K562 (cell line): ENCODE results near the gene AGRN. TPM values are rescaled to one million over a fixed set of nuclear protein-coding genes. Genes with fewer than 3 reads are reported as not detected.

Experiments used
- AFF4 ChIP-seq: sonication (generic); formaldehyde crosslinking; IDR thresholded peaks from 2 replicates; pipeline ENCODE4 v1.8.0; 2023; ENCODE audit warnings: mild to moderate bottlenecking, missing genetic modification reagents
- CTCFL ChIP-seq: IDR thresholded peaks from 2 replicates; pipeline ENCODE4 v1.6.1; 2011; ENCODE audit warnings: borderline replicate concordance, low read depth, mild to moderate bottlenecking, moderate library complexity, low read length; ENCODE audit not compliant: insufficient read depth, poor library complexity, severe bottlenecking
- DDX20 ChIP-seq: fragments of 450-650 bp; IDR thresholded peaks from 2 replicates; pipeline ENCODE4 v1.6.1; 2016; ENCODE audit warnings: missing genetic modification characterization, low read depth, mild to moderate bottlenecking, missing compliant biosample characterization, moderate library complexity
- DIDO1 ChIP-seq: fragments of 450-650 bp; IDR thresholded peaks from 2 replicates; pipeline ENCODE4 v1.6.1; 2016; ENCODE audit warnings: low read depth, missing biosample characterization, missing genetic modification characterization
- DPF2 ChIP-seq: fragments of 450-650 bp; IDR thresholded peaks from 2 replicates; pipeline ENCODE4 v1.6.1; 2016
- ETS2 ChIP-seq: IDR thresholded peaks from 2 replicates; pipeline ENCODE4 v1.6.1; 2016; ENCODE audit warnings: borderline replicate concordance, missing genetic modification characterization, mild to moderate bottlenecking, moderate library complexity, missing compliant biosample characterization; ENCODE audit not compliant: poor library complexity, severe bottlenecking
- FOXP1 ChIP-seq: sonication (generic); formaldehyde crosslinking; IDR thresholded peaks from 2 replicates; pipeline ENCODE4 v1.8.0; 2022; ENCODE audit warnings: mild to moderate bottlenecking, missing genetic modification reagents
- ILF3 ChIP-seq: fragments of 450-650 bp; IDR thresholded peaks from 2 replicates; pipeline ENCODE4 v1.6.1; 2018; ENCODE audit warnings: antibody characterized with exemption, mild to moderate bottlenecking, moderate library complexity, borderline replicate concordance
- IRF2 ChIP-seq: sonication (generic); formaldehyde crosslinking; IDR thresholded peaks from 2 replicates; pipeline ENCODE4 v1.8.1; 2022; ENCODE audit warnings: mild to moderate bottlenecking, missing genetic modification reagents
- MAFK ChIP-seq: IDR thresholded peaks from 2 replicates; pipeline ENCODE4 v1.6.1; 2011; ENCODE audit warnings: low read length, improper control_type of control experiment
- NFE2 ChIP-seq: IDR thresholded peaks from 2 replicates; pipeline ENCODE4 v1.6.1; 2014; ENCODE audit warnings: antibody characterized with exemption, low read depth
- OTX1 ChIP-seq: fragments of 450-650 bp; formaldehyde crosslinking; IDR thresholded peaks from 2 replicates; pipeline ENCODE4 v1.4.0; 2022; ENCODE audit warnings: mild to moderate bottlenecking
- POLR2A ChIP-seq: fragments of 450-650 bp; conservative IDR thresholded peaks from 2 replicates; pipeline ENCODE4 v1.6.1; 2016
- RNF2 ChIP-seq: sonication (generic); IDR thresholded peaks from 2 replicates; pipeline ENCODE4 v1.6.1; 2016
- SMAD1 ChIP-seq: fragments of 150-350 bp; IDR thresholded peaks from 2 replicates; pipeline ENCODE4 v1.6.1; 2014; ENCODE audit warnings: low read length, low read depth; ENCODE audit not compliant: partially characterized antibody
- SP2 ChIP-seq: IDR thresholded peaks from 2 replicates; pipeline ENCODE4 v1.6.1; 2011; ENCODE audit warnings: mild to moderate bottlenecking, low read depth, low read length, moderate library complexity; ENCODE audit not compliant: poor library complexity, severe bottlenecking; ENCODE audit errors: extremely low read depth
- USF2 ChIP-seq: sonication (generic); formaldehyde crosslinking; IDR thresholded peaks from 2 replicates; pipeline ENCODE4 v1.5.0; 2020; ENCODE audit warnings: missing genetic modification reagents
- ZC3H4 ChIP-seq: sonication (generic); formaldehyde crosslinking; IDR thresholded peaks from 2 replicates; pipeline ENCODE4 v1.9.0; 2021; ENCODE audit warnings: missing genetic modification reagents, borderline replicate concordance
- ZKSCAN1 ChIP-seq: fragments of 150-350 bp; IDR thresholded peaks from 2 replicates; pipeline ENCODE4 v1.6.1; 2016; ENCODE audit warnings: low read depth, low read length
- ZNF12 ChIP-seq: sonication (generic); formaldehyde crosslinking; IDR thresholded peaks from 2 replicates; pipeline ENCODE4 v1.4.0; 2020; ENCODE audit warnings: mild to moderate bottlenecking, missing genetic modification reagents
- ZNF175 ChIP-seq: fragments of 200-800 bp; sonication (Bioruptor generic); IDR thresholded peaks from 2 replicates; pipeline ENCODE4 v1.6.1; 2016; ENCODE audit warnings: low read depth, mild to moderate bottlenecking, missing genetic modification characterization, missing compliant biosample characterization
- ZNF75A ChIP-seq: fragments of 450-650 bp; formaldehyde crosslinking; IDR thresholded peaks from 2 replicates; pipeline ENCODE4 v1.4.0; 2020; ENCODE audit warnings: mild to moderate bottlenecking
- ZNF780A ChIP-seq: fragments of 250-450 bp; sonication (Bioruptor Pico); IDR thresholded peaks from 2 replicates; pipeline ENCODE4 v1.5.0; 2021; ENCODE audit warnings: mild to moderate bottlenecking
- polyA plus RNA-seq, 8 experiments: library from polyadenylated mRNA; depleted of rRNA in 4 of 8; stranded (reverse) in 5 of 8; unstranded in 3 of 8; fragments of >200 nt; fragmentation: Nextera tagmentation in 2 of 8; fragmentation: Illumina TruSeq in 1 of 8; extraction: Ambion mirVana in 2 of 8; extraction: Trizol in 1 of 8; gene quantifications; 2 replicates each; pipeline versions ENCODE4 v1.2.1 to v1.2.3, GENCODE V29; 2011 to 2014; ENCODE audit warnings: inconsistent platforms in 1 of 8, missing spikeins in 1 of 8
- total RNA-seq, 7 experiments: library from RNA; depleted of rRNA in 6 of 7; stranded (reverse); fragments of >200 nt in 6 of 7; fragmentation: Illumina TruSeq in 2 of 7; extraction: Trizol in 2 of 7; gene quantifications; 2 replicates each; pipeline versions ENCODE4 v1.2.1 to v1.2.3, GENCODE V29; 2011 to 2021; ENCODE audit warnings: low replicate concordance in 1 of 7

AGRN gene
- total and polyA plus RNA-seq, 9 of the 15 experiments (the other 6 are each of a cell fraction or from before 2014, with no cell fraction given), result 0.04 to 111 (median 18.1) TPM

- TF ChIP-seq CTCFL, result no peak
- no peak for TF ChIP-seq MAFK
- TF ChIP-seq SMAD1, result no peak
- TF ChIP-seq ZNF175 (CRISPR knock-in tag), result peak; percentile 86
- TF ChIP-seq POLR2A, result no peak
- TF ChIP-seq ZNF780A (CRISPR knock-in tag), result no peak
- TF ChIP-seq ZC3H4 (CRISPR knock-in tag), result no peak
- TF ChIP-seq OTX1 (CRISPR knock-in tag), result no peak
- TF ChIP-seq IRF2 (CRISPR knock-in tag), result no peak
- TF ChIP-seq ZNF75A (CRISPR knock-in tag), result no peak
- no peak for TF ChIP-seq SP2
- peak; percentile 83 for TF ChIP-seq DPF2
- TF ChIP-seq NFE2, result no peak
- TF ChIP-seq ILF3, result no peak
- TF ChIP-seq AFF4 (CRISPR knock-in tag), result no peak
- no peak for TF ChIP-seq USF2 (CRISPR knock-in tag)
- no peak for TF ChIP-seq ETS2 (tag)
- TF ChIP-seq DDX20 (tag), result no peak
- TF ChIP-seq ZNF12, result no peak
- peak; percentile 49; the same call in 1 of the 2 replicates for TF ChIP-seq RNF2
- no peak for TF ChIP-seq FOXP1
- TF ChIP-seq ZKSCAN1, result 0 out of 2 replicates have a peak, but pooled peaks have one; percentile 24
- peak; percentile 41; the same call in 1 of the 2 replicates for TF ChIP-seq DIDO1 (tag)
Observed at GRCh38 chr1:1004780-1005697, 14.9 kb upstream of the AGRN start (continued).
